Fibroblast of the aortic adventitia (primary cell): ENCODE data around the gene HBG2. TPM values are rescaled to one million over a fixed set of nuclear protein-coding genes. Genes with fewer than 3 reads are reported as not detected.

ENCODE experiments used
- DNase-seq: peaks from one replicate; pipeline ENCODE4 v3.0.0-alpha.2; 2010; ENCODE audit warnings: low read depth
- H3K4me3 ChIP-seq: 2 replicates; pipeline ENCODE4 v1.5.1; 2011; ENCODE audit warnings: low read depth, mild to moderate bottlenecking, control low read depth, low read length, moderate library complexity
- CTCF ChIP-seq: IDR thresholded peaks from 2 replicates; pipeline ENCODE4 v1.5.1; 2011; ENCODE audit warnings: mild to moderate bottlenecking, low read length, control low read depth, inconsistent platforms; ENCODE audit not compliant: insufficient read depth
- total RNA-seq: library from RNA; depleted of rRNA; stranded (reverse); fragments of >200 nt; gene quantifications from 2 replicates; pipeline ENCODE4 v1.2.3, GENCODE V29; 2012; ENCODE audit warnings: low replicate concordance

The HBG2 gene
- total RNA-seq, 1 donor = not detected

GRCh38 chr11:5274395-5274794 lies 19.8 kb upstream of the HBG2 start:
- H3K4me3 ChIP-seq = no peak overlapping the region
- no peak for TF ChIP-seq CTCF
- no peak for DNase-seq

DNA sequence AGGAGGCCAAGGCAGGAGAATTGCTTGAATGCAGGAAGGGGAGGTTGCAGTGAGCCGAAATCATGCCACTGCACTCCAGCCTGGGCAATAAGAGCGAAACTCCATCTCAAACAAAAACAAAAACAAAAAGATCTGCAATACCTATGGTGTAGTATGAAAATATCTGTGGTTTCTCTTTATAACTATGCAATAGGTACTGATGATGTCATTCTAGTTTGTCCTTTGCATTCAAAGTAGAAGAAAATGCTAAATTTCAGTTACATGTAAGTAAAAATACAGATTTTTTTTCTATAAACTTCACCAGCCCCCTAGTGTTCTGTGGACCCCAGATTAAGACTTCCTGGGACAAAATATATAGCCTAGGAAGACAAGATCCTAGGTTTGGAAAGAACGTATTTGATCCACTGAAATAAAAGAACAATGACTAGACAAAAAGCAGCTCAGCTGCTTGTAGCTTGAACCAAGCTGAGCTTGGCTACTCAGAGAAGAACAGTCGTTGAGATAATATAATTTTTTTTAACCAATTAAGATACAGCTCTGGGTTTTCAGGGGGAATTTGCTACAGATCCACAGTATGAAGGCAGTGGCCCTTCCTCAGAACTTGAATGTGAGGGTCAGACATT lies 17.9 kb upstream of the HBG2 start:
- no peak overlapping the region for H3K4me3 ChIP-seq
- no peak for TF ChIP-seq CTCF
- no peak for DNase-seq

GRCh38 chr11:5269715-5270147 lies 15.2 kb upstream of the HBG2 start, which contains the start of gene HBE1:
Gene HBE1 (minus strand): TSS chr11:5269945. CDS start chr11:5269890, 55 bp downstream.
- no peak for TF ChIP-seq CTCF
- H3K4me3 ChIP-seq = no peak within 1 kb of the TSS
- no peak for DNase-seq

DNA sequence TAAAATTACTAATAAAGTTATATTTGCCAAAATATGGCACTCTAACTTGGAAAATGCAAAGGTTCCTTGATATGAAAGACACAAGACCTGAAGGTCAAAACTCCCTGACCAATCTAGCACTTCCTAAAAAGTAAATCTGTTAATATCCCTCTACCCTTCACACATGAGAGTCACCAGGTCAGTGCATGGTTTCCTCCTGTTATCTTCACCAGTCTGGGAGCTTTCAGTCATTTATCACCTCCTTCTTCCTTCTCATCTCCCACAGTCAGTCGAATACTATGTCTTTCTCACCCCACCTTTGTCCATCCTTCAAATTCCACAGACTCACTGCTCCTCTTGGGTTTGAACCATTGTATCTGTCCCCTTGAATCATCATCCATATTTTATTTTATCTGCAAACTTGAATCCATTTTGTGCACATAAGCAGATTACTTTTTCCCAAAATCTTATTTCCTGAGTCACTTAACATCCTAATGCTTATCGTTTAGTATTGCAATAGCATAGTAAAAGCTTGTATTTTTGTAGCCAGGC lies 12.5 kb upstream of the HBG2 start:
- H3K4me3 ChIP-seq = no peak overlapping the region
- TF ChIP-seq CTCF = no peak
- DNase-seq = no peak

GRCh38 chr11:5266609-5267008 lies 12.0 kb upstream of the HBG2 start:
- TF ChIP-seq CTCF = no peak
- no peak overlapping the region for H3K4me3 ChIP-seq
- no peak for DNase-seq

- no peak for TF ChIP-seq CTCF
- H3K4me3 ChIP-seq = no peak overlapping the region
- no peak for DNase-seq
Observed at GRCh38 chr11:5265832-5266231, 11.3 kb upstream of the HBG2 start.
